ENCODE data around the gene TMEM39B. TPM values are rescaled to one million over a fixed set of nuclear protein-coding genes. Genes with fewer than 3 reads are reported as not detected.
"Not testable (repeated sequence)": the region's sequence is repeated elsewhere in the genome, so short reads cannot be mapped to it uniquely, and the experiment has no call there.

The TMEM39B gene
- total RNA-seq, 4 donors from 2014 or later = 6.0 to 7.9 (median 6.9) TPM

GRCh38 chr1:32138965-32139364 is 66.2 kb downstream of the TMEM39B start:
- Histone ChIP-seq H3K4me1 (peaks cover 22% of the 10 kb centered on the region), H3K4me3 (no peak overlapping the region), H3K36me3 (no peaks in the 10 kb centered on the region), H3K9me3 (no peaks in the 10 kb centered on the region), H3K27ac (no peak overlapping the region), H3K27me3 (no peaks in the 10 kb centered on the region)
- 51% methylated on average over 5 of the region's 5 CpGs for WGBS
- no peak for DNase-seq (ENCODE audit: low spot score in 2 of 2)
- TF ChIP-seq POLR2AphosphoS5 (IDR thresholded peaks at IDR 0.05) = no peak

- 36% methylated on average over 6 of the region's 6 CpGs for WGBS
- peaks cover 1% of the 10 kb centered on the region for H3K36me3 ChIP-seq
- H3K9me3 ChIP-seq = no peaks in the 10 kb centered on the region
- H3K27ac ChIP-seq = peak overlapping the region; percentile 4
- H3K4me3 ChIP-seq = no peak overlapping the region
- H3K27me3 ChIP-seq = no peaks in the 10 kb centered on the region
- TF ChIP-seq, protein P1, sequence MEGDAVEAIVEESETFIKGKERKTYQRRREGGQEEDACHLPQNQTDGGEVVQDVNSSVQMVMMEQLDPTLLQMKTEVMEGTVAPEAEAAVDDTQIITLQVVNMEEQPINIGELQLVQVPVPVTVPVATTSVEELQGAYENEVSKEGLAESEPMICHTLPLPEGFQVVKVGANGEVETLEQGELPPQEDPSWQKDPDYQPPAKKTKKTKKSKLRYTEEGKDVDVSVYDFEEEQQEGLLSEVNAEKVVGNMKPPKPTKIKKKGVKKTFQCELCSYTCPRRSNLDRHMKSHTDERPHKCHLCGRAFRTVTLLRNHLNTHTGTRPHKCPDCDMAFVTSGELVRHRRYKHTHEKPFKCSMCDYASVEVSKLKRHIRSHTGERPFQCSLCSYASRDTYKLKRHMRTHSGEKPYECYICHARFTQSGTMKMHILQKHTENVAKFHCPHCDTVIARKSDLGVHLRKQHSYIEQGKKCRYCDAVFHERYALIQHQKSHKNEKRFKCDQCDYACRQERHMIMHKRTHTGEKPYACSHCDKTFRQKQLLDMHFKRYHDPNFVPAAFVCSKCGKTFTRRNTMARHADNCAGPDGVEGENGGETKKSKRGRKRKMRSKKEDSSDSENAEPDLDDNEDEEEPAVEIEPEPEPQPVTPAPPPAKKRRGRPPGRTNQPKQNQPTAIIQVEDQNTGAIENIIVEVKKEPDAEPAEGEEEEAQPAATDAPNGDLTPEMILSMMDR (IDR thresholded peaks at IDR 0.05) = no peak
- no peak for TF ChIP-seq EP300 (IDR thresholded peaks at IDR 0.05)
- TF ChIP-seq POLR2AphosphoS5 (IDR thresholded peaks at IDR 0.05) = no peak
- no peak for TF ChIP-seq POLR2A (IDR thresholded peaks at IDR 0.05)
- DNase-seq (ENCODE audit: low spot score in 2 of 2) = peak in 1 of 2 donors; percentile 74
- H3K4me1 ChIP-seq = peaks cover 22% of the 10 kb centered on the region
These were observed 69.9 kb downstream of the TMEM39B start for GRCh38 chr1:32142446-32143301.

DNA sequence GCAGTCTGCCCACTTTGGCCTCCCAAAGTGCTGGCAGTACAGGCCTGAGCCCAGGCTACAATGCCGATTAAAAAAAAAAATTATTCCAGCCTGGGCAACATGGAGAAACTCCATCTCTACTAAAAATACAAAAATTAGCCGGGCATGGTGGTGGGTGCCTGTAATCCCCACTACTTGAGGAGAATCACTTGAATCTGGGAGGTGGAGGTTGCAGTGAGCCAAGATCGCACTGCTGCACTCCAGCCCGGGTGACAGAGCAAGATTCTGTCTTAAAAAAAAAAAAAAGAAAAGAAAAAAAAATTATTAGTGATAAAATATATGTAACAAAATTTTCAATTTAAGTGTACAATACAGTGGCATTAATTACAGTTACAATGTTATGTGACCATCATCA is 70.6 kb downstream of the TMEM39B start:
- H3K4me3 ChIP-seq; H3K27ac ChIP-seq; H3K27me3 ChIP-seq; H3K36me3 ChIP-seq; DNase-seq (ENCODE audit: low spot score in 2 of 2); H3K9me3 ChIP-seq: not testable (repeated sequence)
- WGBS = 71% methylated on average over 4 of the region's 4 CpGs
- peaks cover 22% of the 10 kb centered on the region for H3K4me1 ChIP-seq

DNA sequence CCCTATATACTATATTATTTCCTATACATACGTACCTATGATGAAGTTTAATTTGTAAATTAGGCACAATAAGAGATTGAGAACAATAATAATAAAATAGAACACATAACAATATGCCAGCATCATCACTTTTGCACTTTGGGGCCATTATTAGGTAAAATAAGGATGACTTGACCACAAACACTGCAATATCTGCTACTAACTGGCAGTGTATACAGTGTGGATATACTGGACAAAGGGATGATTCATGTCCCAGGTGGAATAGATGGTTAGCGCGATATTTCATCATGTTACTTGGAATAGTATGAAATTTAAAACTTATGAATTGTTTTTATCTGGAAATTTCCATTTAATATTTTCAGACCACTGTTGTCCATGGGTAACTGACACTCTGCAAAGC is 71.3 kb downstream of the TMEM39B start:
- TF ChIP-seq POLR2A (IDR thresholded peaks at IDR 0.05) (no peak), POLR2AphosphoS5 (IDR thresholded peaks at IDR 0.05) (no peak), EP300 (IDR thresholded peaks at IDR 0.05) (no peak)
- TF ChIP-seq, protein P1 (IDR thresholded peaks at IDR 0.05) = no peak
- Histone ChIP-seq H3K36me3 (peaks cover 6% of the 10 kb centered on the region), H3K9me3 (no peaks in the 10 kb centered on the region), H3K27me3 (no peaks in the 10 kb centered on the region), H3K27ac (no peak overlapping the region), H3K4me1 (peaks cover 19% of the 10 kb centered on the region), H3K4me3 (no peak overlapping the region)
- WGBS = 88% methylated on average over 3 of the region's 3 CpGs
- no peak for DNase-seq (ENCODE audit: low spot score in 2 of 2)

DNA sequence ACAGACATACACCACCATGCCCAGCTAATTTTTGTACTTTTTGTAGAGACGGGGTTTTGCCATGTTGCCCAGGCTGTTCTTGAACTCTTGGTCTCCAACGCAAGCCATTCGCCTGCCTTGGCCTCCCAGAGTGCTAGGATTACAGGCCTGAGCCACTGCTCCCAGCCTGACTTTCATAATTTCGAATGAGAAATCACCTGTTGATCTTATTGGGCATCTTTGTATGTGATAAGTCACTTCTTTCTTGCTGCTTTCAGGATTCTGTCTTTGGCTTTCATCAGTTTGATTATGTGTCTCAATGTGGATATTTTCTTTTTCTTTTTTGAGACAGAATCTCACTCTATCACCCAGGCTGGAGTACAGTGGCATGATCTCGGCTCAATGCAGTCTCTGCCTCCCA is 75.1 kb downstream of the TMEM39B start:
- DNase-seq (ENCODE audit: low spot score in 2 of 2); H3K36me3 ChIP-seq; H3K4me3 ChIP-seq; H3K9me3 ChIP-seq; H3K27ac ChIP-seq; H3K27me3 ChIP-seq: not testable (repeated sequence)
- peaks cover 15% of the 10 kb centered on the region for H3K4me1 ChIP-seq
- 96% methylated on average over 5 of the region's 5 CpGs for WGBS

DNA sequence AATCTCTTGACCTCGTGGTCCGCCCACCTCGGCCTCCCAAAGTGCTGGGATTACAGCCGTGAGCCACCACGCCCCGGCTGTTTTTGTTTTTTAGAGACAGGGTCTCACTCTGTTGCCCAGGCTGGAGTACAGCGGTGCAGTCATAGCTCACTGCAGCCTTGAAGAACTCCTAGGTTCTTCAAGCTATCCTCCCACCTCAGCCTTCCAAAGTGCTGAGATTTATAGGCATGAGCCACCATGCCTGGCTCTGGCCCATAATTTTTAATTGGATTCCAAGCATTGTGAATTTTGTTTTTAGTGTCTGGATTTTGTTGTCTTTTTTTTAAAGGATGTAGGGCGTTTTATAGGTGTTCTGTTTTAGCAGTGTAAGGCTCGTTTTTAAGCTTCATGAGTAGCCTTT is 78.1 kb downstream of the TMEM39B start:
- WGBS = 81% methylated on average over 9 of the region's 9 CpGs
- no peaks in the 10 kb centered on the region for H3K27me3 ChIP-seq
- TF ChIP-seq EP300 (IDR thresholded peaks at IDR 0.05) (no peak), POLR2A (IDR thresholded peaks at IDR 0.05) (no peak), POLR2AphosphoS5 (IDR thresholded peaks at IDR 0.05) (no peak)
- TF ChIP-seq, protein P1 (IDR thresholded peaks at IDR 0.05) = no peak
- peaks cover 10% of the 10 kb centered on the region for H3K4me1 ChIP-seq
- DNase-seq (ENCODE audit: low spot score in 2 of 2) = no peak
- H3K36me3 ChIP-seq = peaks cover 17% of the 10 kb centered on the region
- no peak overlapping the region for H3K27ac ChIP-seq
- no peaks in the 10 kb centered on the region for H3K9me3 ChIP-seq
- H3K4me3 ChIP-seq = no peak overlapping the region

Data from suprapubic skin (tissue), 4 donors.